ENCODE measurements around the gene TMEM14B.
"Not testable (repeated sequence)": the region's sequence is repeated elsewhere in the genome, so short reads cannot be mapped to it uniquely, and the experiment has no call there.

The TMEM14B gene

DNA sequence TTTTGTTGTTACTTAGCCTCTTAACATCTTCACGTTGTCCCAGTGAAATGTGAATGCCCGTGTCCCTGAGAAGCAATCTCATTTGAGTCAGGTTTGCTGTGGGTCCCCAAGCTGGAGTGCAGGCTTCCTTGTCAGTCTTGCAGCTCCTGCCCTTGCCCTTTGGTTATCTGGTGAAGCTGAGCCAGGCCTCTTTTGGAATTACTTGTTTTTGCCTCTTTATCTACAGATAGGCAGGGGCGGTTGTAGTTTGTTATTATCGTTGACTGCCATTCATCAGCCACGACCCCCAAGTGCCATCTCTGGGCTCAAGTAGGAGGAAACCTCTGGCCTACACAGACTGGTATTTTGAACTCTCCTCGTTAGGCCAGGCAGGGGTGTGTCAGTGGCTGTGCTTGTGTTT, 22.6 kb upstream of the TMEM14B start:
- Histone ChIP-seq H3K36me3 (ENCODE audit: insufficient read depth, low read depth, low read length) (peaks cover 41% of the 10 kb centered on the region), H3K9me3 (ENCODE audit: insufficient read depth, low read depth, low read length) (no peaks in the 10 kb centered on the region), H3K27me3 (ENCODE audit: insufficient read depth, low read length) (no peaks in the 10 kb centered on the region), H3K27ac (ENCODE audit: low read length) (no peak overlapping the region), H3K9ac (ENCODE audit: low read depth, low read length) (0 out of 2 replicates have a peak overlapping the region, but pooled peaks have one; percentile 34), H3K4me3 (ENCODE audit: low read length) (no peak overlapping the region), H3K4me1 (ENCODE audit: insufficient read depth, low read length) (peaks cover 11% of the 10 kb centered on the region)

DNA sequence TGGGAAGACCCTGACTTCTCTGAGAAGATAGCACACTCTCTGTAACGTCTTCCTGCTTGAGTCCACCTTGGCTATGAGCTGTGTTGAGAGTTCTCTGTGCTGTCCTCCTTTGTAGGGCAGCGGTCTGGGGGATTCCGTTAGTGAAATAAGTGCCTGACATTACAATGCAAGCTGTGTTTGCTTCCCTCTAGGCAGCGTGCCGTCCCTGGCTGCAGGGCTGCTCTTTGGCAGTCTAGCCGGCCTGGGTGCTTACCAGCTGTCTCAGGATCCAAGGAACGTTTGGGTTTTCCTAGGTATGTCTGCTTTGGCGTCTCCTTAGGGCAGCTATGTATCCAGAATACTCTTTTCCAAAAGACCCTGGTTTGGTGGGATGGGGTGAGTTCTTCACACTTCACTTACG, 21.9 kb upstream of the TMEM14B start:
- Histone ChIP-seq H3K27ac (ENCODE audit: low read length) (no peak overlapping the region), H3K4me1 (ENCODE audit: insufficient read depth, low read length) (peaks cover 11% of the 10 kb centered on the region), H3K9ac (ENCODE audit: low read depth, low read length) (no peak overlapping the region; the same call in 1 of the 2 replicates), H3K4me3 (ENCODE audit: low read length) (no peak overlapping the region), H3K36me3 (ENCODE audit: insufficient read depth, low read depth, low read length) (peaks cover 48% of the 10 kb centered on the region), H3K27me3 (ENCODE audit: insufficient read depth, low read length) (no peaks in the 10 kb centered on the region), H3K9me3 (ENCODE audit: insufficient read depth, low read depth, low read length) (no peaks in the 10 kb centered on the region)

DNA sequence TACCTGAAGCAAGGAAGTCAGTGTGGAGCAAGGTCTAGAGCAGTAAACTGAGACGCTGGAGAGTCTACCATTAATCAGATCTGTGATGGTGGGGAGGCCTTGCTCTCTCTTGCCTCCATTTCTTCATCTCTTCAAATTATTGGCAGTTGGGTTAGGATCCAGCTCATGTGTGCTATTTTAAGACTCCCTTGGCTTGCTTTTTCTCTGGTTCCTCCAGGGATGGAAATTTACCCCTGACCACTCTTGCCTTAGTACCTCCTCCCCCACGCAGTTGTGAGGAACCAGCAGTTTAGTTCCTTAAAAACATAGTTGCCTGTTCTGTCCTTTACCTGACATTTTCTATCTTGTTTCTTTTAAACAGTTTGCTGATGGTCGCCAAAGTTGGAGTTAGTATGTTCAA, 17.4 kb upstream of the TMEM14B start:
- Histone ChIP-seq H3K9me3 (ENCODE audit: insufficient read depth, low read depth, low read length) (no peaks in the 10 kb centered on the region), H3K4me1 (ENCODE audit: insufficient read depth, low read length) (no peaks in the 10 kb centered on the region), H3K9ac (ENCODE audit: low read depth, low read length) (no peak overlapping the region), H3K36me3 (ENCODE audit: insufficient read depth, low read depth, low read length) (peaks cover 73% of the 10 kb centered on the region), H3K27me3 (ENCODE audit: insufficient read depth, low read length) (no peaks in the 10 kb centered on the region), H3K4me3 (ENCODE audit: low read length) (no peak overlapping the region), H3K27ac (ENCODE audit: low read length) (no peak overlapping the region)

DNA sequence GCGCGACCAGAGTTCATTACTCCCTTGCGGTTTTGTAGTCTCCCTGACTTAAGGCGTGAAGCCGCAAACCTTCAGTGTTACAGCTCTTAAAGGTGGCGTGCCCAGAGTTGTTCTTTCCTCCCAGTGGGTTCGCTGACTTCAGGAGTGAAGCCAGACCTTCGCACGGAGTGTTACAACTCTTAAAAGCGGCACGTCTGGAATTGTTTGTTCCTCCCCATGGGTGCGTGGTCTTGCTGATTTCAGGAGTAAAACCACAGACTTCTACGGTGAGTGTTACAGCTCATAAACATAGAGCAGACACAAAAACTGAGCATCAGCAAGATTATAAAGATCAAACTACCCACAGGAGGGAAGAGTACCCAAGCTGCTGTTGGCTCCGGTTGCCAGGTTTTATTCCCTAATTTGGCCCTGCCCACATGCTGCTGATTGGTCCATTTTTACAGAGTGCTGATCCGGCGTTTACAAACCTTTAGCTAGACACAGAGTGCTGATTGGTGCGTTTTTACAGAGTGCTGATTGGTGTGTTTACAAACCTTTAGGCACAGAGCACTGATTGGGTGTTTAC, 14.4 kb upstream of the TMEM14B start:
- no peaks in the 10 kb centered on the region for H3K27me3 ChIP-seq (ENCODE audit: insufficient read depth, low read length)
- no peak overlapping the region for H3K27ac ChIP-seq (ENCODE audit: low read length)
- no peak overlapping the region for H3K4me3 ChIP-seq (ENCODE audit: low read length)
- no peak overlapping the region for H3K9ac ChIP-seq (ENCODE audit: low read depth, low read length)
- no peaks in the 10 kb centered on the region for H3K4me1 ChIP-seq (ENCODE audit: insufficient read depth, low read length)
- H3K36me3 ChIP-seq (ENCODE audit: insufficient read depth, low read depth, low read length) = peaks cover 50% of the 10 kb centered on the region
- no peaks in the 10 kb centered on the region for H3K9me3 ChIP-seq (ENCODE audit: insufficient read depth, low read depth, low read length)

DNA sequence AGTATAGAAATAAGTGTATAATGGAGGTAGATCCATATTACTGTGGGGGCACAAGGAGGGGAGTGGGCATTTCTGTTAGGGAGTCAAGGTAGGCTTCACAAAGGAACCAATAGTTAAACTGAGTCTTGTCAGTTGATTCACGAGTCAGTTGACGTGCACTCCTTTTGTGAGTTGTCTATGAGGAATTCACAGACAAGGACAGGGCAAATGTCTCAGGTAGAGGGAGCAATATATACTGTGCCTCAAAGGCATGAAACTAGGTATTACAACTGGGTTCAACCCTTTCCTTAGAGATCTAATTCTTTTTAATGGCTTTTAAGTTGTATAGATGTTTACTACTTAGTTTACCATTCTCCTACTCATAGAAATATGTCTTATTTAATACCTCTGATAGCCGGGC, 13.7 kb upstream of the TMEM14B start:
- Histone ChIP-seq H3K4me3 (ENCODE audit: low read length) (no peak overlapping the region), H3K27me3 (ENCODE audit: insufficient read depth, low read length) (no peaks in the 10 kb centered on the region), H3K36me3 (ENCODE audit: insufficient read depth, low read depth, low read length) (peaks cover 43% of the 10 kb centered on the region), H3K4me1 (ENCODE audit: insufficient read depth, low read length) (no peaks in the 10 kb centered on the region), H3K9me3 (ENCODE audit: insufficient read depth, low read depth, low read length) (no peaks in the 10 kb centered on the region), H3K27ac (ENCODE audit: low read length) (no peak overlapping the region), H3K9ac (ENCODE audit: low read depth, low read length) (no peak overlapping the region)

DNA sequence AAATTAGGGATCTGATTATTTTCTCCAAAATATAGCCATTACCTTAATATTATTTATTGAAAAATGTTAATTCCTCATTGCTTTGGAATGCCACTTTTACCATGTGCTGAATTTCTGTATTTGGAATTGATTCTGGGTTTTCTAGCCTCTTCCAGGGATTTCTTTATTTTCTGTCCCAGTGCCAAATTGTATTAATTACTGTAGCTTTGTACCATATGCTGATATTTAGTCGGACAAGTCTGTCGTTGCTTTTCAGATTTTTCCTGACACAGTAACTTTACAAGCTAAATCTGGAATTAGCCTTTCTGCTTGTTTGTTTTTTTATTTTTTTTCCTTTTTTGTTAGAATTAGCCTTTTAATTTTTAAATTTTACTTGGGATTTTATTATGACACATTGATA, 10.9 kb upstream of the TMEM14B start:
- Histone ChIP-seq H3K27me3 (ENCODE audit: insufficient read depth, low read length) (no peaks in the 10 kb centered on the region), H3K9ac (ENCODE audit: low read depth, low read length) (no peak overlapping the region), H3K4me1 (ENCODE audit: insufficient read depth, low read length) (no peaks in the 10 kb centered on the region), H3K9me3 (ENCODE audit: insufficient read depth, low read depth, low read length) (no peaks in the 10 kb centered on the region), H3K36me3 (ENCODE audit: insufficient read depth, low read depth, low read length) (peaks cover 18% of the 10 kb centered on the region), H3K4me3 (ENCODE audit: low read length) (no peak overlapping the region), H3K27ac (ENCODE audit: low read length) (no peak overlapping the region)

DNA sequence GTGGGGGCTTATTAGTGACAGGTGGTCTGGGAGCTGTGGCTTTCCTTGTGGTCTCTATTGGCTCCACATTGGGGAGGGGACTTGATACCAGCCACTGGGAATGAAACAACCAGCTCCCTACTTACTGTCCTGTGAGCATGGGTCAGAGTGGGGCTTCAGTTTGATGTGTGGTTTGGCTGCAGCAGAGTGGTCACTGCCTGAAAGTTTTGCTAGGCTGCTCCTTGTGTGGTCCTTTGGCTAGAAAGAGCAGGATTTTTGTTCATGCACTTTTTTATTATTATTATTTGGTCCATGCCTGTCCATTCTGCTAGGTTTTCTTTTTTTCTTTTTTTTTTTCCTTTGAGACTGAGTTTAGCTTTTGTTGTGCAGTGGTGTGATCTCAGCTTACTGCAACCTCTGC, 7.5 kb upstream of the TMEM14B start:
- no peak overlapping the region for H3K4me3 ChIP-seq (ENCODE audit: low read length)
- H3K27me3 ChIP-seq (ENCODE audit: insufficient read depth, low read length) = no peaks in the 10 kb centered on the region
- no peaks in the 10 kb centered on the region for H3K36me3 ChIP-seq (ENCODE audit: insufficient read depth, low read depth, low read length)
- H3K27ac ChIP-seq (ENCODE audit: low read length) = no peak overlapping the region
- no peaks in the 10 kb centered on the region for H3K9me3 ChIP-seq (ENCODE audit: insufficient read depth, low read depth, low read length)
- no peak overlapping the region for H3K9ac ChIP-seq (ENCODE audit: low read depth, low read length)
- H3K4me1 ChIP-seq (ENCODE audit: insufficient read depth, low read length) = 0 out of 2 replicates have a peak, but pooled peaks cover 2% of the 10 kb centered on the region

DNA sequence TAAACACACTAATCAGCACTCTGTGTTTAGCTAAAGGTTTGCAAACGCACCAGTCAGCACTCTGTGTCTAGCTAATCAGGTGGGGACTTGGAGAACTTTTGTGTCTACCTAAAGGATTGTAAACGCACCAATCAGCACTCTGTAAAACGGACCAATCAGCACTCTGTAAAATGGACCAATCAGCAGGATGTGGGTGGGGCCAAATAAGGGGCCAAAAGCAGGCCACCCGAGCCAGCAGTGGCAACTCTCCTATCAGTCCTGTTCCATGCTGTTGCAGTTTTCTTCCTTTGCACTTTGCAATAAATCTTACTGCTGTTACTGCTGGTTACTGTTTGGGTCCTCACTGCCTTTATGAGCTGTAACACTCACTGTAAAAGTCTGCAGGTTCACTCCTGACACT, 6.0 kb upstream of the TMEM14B start:
- H3K27me3 ChIP-seq (ENCODE audit: insufficient read depth, low read length); H3K36me3 ChIP-seq (ENCODE audit: insufficient read depth, low read depth, low read length); H3K9ac ChIP-seq (ENCODE audit: low read depth, low read length); H3K27ac ChIP-seq (ENCODE audit: low read length); H3K4me1 ChIP-seq (ENCODE audit: insufficient read depth, low read length); H3K9me3 ChIP-seq (ENCODE audit: insufficient read depth, low read depth, low read length); H3K4me3 ChIP-seq (ENCODE audit: low read length): not testable (repeated sequence)

DNA sequence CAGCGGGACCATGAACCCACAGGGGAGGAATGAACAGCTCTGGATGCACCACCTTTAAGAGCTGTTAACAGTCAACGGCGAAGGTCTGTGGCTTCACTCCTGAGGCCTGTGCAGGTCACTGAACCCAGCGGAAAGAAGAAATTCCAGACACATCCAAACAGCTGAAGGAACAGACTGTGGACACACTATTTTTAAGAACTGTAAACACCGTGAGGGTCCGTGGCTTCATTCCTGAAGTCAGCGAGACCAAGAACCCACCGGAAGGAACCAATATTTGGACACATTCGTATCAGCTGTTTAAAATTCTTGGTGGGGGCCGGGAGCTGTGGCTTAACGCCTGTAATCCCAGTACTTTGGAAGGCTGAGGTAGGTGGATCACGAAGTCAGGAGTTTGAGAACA, 5.4 kb upstream of the TMEM14B start:
- Histone ChIP-seq H3K9ac (ENCODE audit: low read depth, low read length) (no peak overlapping the region), H3K4me3 (ENCODE audit: low read length) (no peak overlapping the region), H3K36me3 (ENCODE audit: insufficient read depth, low read depth, low read length) (no peaks in the 10 kb centered on the region), H3K27me3 (ENCODE audit: insufficient read depth, low read length) (no peaks in the 10 kb centered on the region), H3K27ac (ENCODE audit: low read length) (no peak overlapping the region), H3K4me1 (ENCODE audit: insufficient read depth, low read length) (peaks cover 11% of the 10 kb centered on the region; the same call in 1 of the 2 replicates), H3K9me3 (ENCODE audit: insufficient read depth, low read depth, low read length) (no peaks in the 10 kb centered on the region)

DNA sequence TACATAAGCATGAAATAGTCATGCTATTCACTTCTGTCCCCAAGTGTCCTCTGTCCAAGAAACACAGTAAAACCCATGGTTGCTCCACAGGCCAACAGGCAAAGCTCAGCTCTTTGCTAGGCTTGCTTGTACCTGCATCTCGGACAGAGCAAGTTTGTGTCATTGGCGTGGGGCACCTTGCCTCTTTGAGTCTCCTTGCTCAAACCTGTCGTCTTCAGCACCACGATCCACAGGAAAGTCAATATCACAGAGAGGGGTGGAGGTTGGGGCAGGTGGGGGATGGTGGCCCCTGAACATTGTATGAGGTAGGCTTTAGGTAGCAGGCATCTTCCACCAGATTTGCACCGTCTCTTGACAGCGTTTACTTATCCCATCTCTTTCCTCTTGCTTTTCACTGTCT, 4.1 kb upstream of the TMEM14B start:
- H3K27ac ChIP-seq (ENCODE audit: low read length) = no peak overlapping the region
- H3K36me3 ChIP-seq (ENCODE audit: insufficient read depth, low read depth, low read length) = no peaks in the 10 kb centered on the region
- H3K9ac ChIP-seq (ENCODE audit: low read depth, low read length) = no peak overlapping the region
- H3K4me1 ChIP-seq (ENCODE audit: insufficient read depth, low read length) = peaks cover 12% of the 10 kb centered on the region; the same call in 1 of the 2 replicates
- H3K27me3 ChIP-seq (ENCODE audit: insufficient read depth, low read length) = no peaks in the 10 kb centered on the region
- H3K4me3 ChIP-seq (ENCODE audit: low read length) = no peak overlapping the region
- no peaks in the 10 kb centered on the region for H3K9me3 ChIP-seq (ENCODE audit: insufficient read depth, low read depth, low read length)

DNA sequence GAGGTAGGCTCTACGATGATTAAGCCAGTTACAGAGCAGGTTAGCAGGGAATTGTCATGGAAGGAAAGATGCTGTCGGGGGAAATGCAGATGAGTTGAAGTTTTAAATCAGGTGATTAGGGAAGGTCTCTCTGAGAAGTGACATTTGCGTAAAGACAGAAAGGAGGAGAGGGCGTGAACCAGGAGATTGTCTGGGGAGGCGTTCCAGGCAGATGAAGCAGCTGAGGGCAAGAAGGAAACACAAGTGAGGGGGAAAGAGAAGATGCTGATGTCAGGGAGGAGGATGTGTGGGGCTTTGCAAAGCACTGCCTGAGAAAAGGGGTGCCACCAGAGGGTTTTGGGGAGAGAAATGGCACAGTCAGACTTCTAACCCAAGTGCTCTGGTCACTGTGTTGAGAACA, 2.5 kb upstream of the TMEM14B start:
- peaks cover 14% of the 10 kb centered on the region for H3K36me3 ChIP-seq (ENCODE audit: insufficient read depth, low read depth, low read length)
- no peaks in the 10 kb centered on the region for H3K27me3 ChIP-seq (ENCODE audit: insufficient read depth, low read length)
- H3K9me3 ChIP-seq (ENCODE audit: insufficient read depth, low read depth, low read length) = no peaks in the 10 kb centered on the region
- peaks cover 16% of the 10 kb centered on the region for H3K4me1 ChIP-seq (ENCODE audit: insufficient read depth, low read length)
- H3K9ac ChIP-seq (ENCODE audit: low read depth, low read length) = no peak overlapping the region
- no peak overlapping the region for H3K4me3 ChIP-seq (ENCODE audit: low read length)
- H3K27ac ChIP-seq (ENCODE audit: low read length) = no peak overlapping the region

DNA sequence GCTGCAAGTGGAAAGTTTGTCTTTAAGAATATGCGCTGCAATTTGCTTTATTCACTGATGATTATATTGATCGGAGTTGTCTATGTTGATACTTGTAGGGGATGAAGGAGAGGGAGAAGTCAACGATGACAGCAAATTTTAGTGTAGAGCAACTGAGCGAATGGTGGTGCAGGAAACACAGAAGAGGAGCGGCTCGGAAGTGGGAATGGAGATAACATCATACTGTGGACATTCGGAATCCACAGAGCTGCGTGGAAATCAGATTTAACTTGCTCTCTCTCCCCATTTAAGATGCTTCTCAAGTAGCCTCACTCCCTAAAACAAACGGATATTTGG, 722 bp upstream of the TMEM14B start:
- Histone ChIP-seq H3K27ac (ENCODE audit: low read length) (no peak overlapping the region), H3K9me3 (ENCODE audit: insufficient read depth, low read depth, low read length) (no peaks in the 10 kb centered on the region), H3K27me3 (ENCODE audit: insufficient read depth, low read length) (no peaks in the 10 kb centered on the region), H3K4me1 (ENCODE audit: insufficient read depth, low read length) (peaks cover 16% of the 10 kb centered on the region), H3K9ac (ENCODE audit: low read depth, low read length) (peak overlapping the region; percentile 73; the same call in 1 of the 2 replicates), H3K36me3 (ENCODE audit: insufficient read depth, low read depth, low read length) (peaks cover 32% of the 10 kb centered on the region), H3K4me3 (ENCODE audit: low read length) (peak overlapping the region; percentile 99)
